ENCODE measurements around the gene TTC22. TPM values are rescaled to one million over a fixed set of nuclear protein-coding genes. Genes with fewer than 3 reads are reported as not detected.
A peak's percentile ranks its signal among the peaks of the same experiment; 100 is the strongest.
"Not testable (repeated sequence)": the region's sequence is repeated elsewhere in the genome, so short reads cannot be mapped to it uniquely, and the experiment has no call there.

The TTC22 gene
- total RNA-seq, 1 donor from 2014 or later: not detected

GRCh38 chr1:54786778-54787177 is 14.3 kb downstream of the TTC22 start:
- DNase-seq (ENCODE audit: low read depth, low spot score): no peak

- DNase-seq (ENCODE audit: low read depth, low spot score): no peak
Observed at GRCh38 chr1:54784066-54784465, 17.1 kb downstream of the TTC22 start.

GRCh38 chr1:54782588-54782987 is 18.5 kb downstream of the TTC22 start:
- no peak for DNase-seq (ENCODE audit: low read depth, low spot score)

- no peak for DNase-seq (ENCODE audit: low read depth, low spot score)
Observed at GRCh38 chr1:54782156-54782555, 19.0 kb downstream of the TTC22 start.

GRCh38 chr1:54781023-54781723 is 19.9 kb downstream of the TTC22 start:
- DNase-seq (ENCODE audit: low read depth, low spot score): no peak

GRCh38 chr1:54777431-54777830 is 23.7 kb downstream of the TTC22 start:
- no peak for DNase-seq (ENCODE audit: low read depth, low spot score)

GRCh38 chr1:54777011-54777410 is 24.1 kb downstream of the TTC22 start:
- DNase-seq (ENCODE audit: low read depth, low spot score): no peak

- not testable (repeated sequence) for DNase-seq (ENCODE audit: low read depth, low spot score)
Observed at GRCh38 chr1:54775828-54776721, 25.0 kb downstream of the TTC22 start.

- no peak for DNase-seq (ENCODE audit: low read depth, low spot score)
Observed at GRCh38 chr1:54774820-54775498, 26.2 kb downstream of the TTC22 start.

GRCh38 chr1:54772951-54773350 is 28.2 kb downstream of the TTC22 start:
- DNase-seq (ENCODE audit: low read depth, low spot score): no peak

- no peak for DNase-seq (ENCODE audit: low read depth, low spot score)
Observed at GRCh38 chr1:54768093-54768492, 33.0 kb downstream of the TTC22 start.

GRCh38 chr1:54767526-54767925 is 33.6 kb downstream of the TTC22 start:
- DNase-seq (ENCODE audit: low read depth, low spot score): no peak

GRCh38 chr1:54766726-54767125 is 34.4 kb downstream of the TTC22 start:
- DNase-seq (ENCODE audit: low read depth, low spot score): no peak

GRCh38 chr1:54764922-54765561 is 36.1 kb downstream of the TTC22 start:
- DNase-seq (ENCODE audit: low read depth, low spot score): no peak

GRCh38 chr1:54764133-54764921 is 36.8 kb downstream of the TTC22 start, which contains the start of gene PARS2:
TSS of gene PARS2 (minus strand) at chr1:54764523. CDS start at chr1:54759161, 5,362 bp downstream.
- peak; percentile 98 for DNase-seq (ENCODE audit: low read depth, low spot score)

- DNase-seq (ENCODE audit: low read depth, low spot score): no peak
Observed at GRCh38 chr1:54763816-54764132, 37.3 kb downstream of the TTC22 start.

GRCh38 chr1:54758678-54759348 is 42.3 kb downstream of the TTC22 start:
- no peak for DNase-seq (ENCODE audit: low read depth, low spot score)

- no peak for DNase-seq (ENCODE audit: low read depth, low spot score)
Observed at GRCh38 chr1:54757833-54758232, 43.3 kb downstream of the TTC22 start.

GRCh38 chr1:54754486-54755285 is 46.4 kb downstream of the TTC22 start:
- no peak for DNase-seq (ENCODE audit: low read depth, low spot score)

Data from pulmonary artery endothelial cell (primary cell).